Cardiac septum (tissue), 1 donor: ENCODE data around the gene TMEM167B. TPM values are rescaled to one million over a fixed set of nuclear protein-coding genes. Genes with fewer than 3 reads are reported as not detected.
"Not testable (repeated sequence)": the region's sequence is repeated elsewhere in the genome, so short reads cannot be mapped to it uniquely, and the experiment has no call there.

ENCODE experiments used
- DNase-seq: peaks from one replicate; pipeline ENCODE4 v3.0.0-alpha.2; 2020; ENCODE audit warnings: low spot score
- intact Hi-C: fragments of 100-400 bp; cut with DNase I; formaldehyde crosslinking; loops from one replicate; pipeline ENCODE4 v1.14.0; 2022
- total RNA-seq: library from RNA; stranded (reverse); fragmentation: NEBNext Ultra II Directional; extraction: Animal tissue kit (Norgen Biotek cat#: 25700); gene quantifications from one replicate; pipeline ENCODE4 v1.2.1, GENCODE V29; 2021
- donor health status: DM: no; HTN: no; CAD: no.

Gene TMEM167B
- total RNA-seq, 1 donor from 2014 or later = 37.4 TPM

DNA sequence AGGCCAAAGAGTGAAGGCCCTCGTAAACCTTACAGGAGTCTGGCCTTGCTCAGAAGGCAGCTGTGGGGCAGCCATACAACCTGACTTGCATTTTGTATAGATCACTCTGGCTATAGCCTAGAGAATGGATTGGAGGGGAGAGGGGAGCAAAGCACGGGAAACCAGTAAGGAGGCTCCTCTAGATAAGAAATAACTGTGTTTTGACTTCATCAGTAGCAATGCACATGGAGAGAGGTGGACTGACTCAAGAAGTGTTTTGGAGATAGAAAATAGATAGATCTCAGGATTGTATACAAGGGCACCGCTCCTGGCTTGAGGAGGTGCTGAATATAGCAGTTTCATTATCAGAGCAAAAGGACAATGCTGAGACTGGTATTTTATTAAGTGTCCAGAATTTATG, 49.8 kb downstream of the TMEM167B start:
- intact Hi-C loops = no loop called here
- no peak for DNase-seq

DNA sequence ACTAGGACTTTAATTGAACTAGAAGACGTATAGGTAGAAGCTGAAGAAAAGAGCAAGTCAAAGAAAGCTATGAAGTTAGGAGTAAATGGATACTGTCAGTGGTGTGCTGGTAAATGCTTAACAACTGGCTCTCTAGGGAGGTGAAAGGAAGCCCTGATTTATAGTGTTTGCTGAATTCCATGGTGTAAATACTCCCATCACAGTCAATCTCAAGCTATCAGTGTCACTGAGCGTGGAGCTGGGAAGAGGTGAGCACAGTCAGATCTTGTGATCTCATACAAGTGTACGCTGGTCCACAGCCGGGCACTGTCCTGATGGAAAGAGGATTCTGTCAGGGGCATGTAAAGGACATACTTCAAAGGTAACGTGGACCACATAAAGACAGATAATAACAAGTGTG, 51.7 kb downstream of the TMEM167B start:
- DNase-seq = no peak
- intact Hi-C loops = no loop called here

DNA sequence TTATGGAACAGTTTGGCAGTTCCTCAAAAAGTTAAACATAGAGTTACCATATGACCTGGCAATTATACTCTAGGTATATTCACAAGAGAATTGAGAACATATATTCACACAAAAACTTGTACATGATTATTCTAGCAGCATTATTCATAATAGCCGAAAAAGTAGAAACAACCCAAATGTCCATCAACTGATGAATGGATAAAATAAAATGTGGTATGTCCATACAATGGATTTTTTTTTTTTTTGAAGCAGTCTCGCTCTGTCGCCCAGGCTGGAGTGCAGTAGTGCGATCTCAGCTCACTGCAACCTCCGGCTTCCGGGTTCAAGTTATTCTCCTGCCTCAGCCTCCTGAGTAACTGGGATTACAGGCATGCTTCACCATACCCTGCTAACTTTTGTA, 52.2 kb downstream of the TMEM167B start:
- intact Hi-C loops, DNase-seq: not testable (repeated sequence)

Other genes with a start within 250 kb of the TMEM167B start
- not detected for gene AKNAD1, start 233.7 kb upstream of the TMEM167B start, total RNA-seq
- gene GPSM2, start 213.8 kb upstream of the TMEM167B start, total RNA-seq = 0.92 TPM
- 24.7 TPM for gene CLCC1, start 127.3 kb upstream of the TMEM167B start, total RNA-seq
- 15.7 TPM for gene WDR47, start 48.7 kb upstream of the TMEM167B start, total RNA-seq
- gene TAF13, start 14.8 kb upstream of the TMEM167B start, total RNA-seq = 65.0 TPM
- 0.30 TPM for gene ELAPOR1, start 23.4 kb downstream of the TMEM167B start, total RNA-seq
- 104 TPM for gene SARS1, start 123.2 kb downstream of the TMEM167B start, total RNA-seq
- 7.1 TPM for gene CELSR2, start 158.8 kb downstream of the TMEM167B start, total RNA-seq
- 0.59 TPM for gene PSRC1, start 192.4 kb downstream of the TMEM167B start, total RNA-seq
- gene MYBPHL, start 216.2 kb downstream of the TMEM167B start, total RNA-seq = 1.2 TPM